HG03045 (cell line): ENCODE measurements around the gene MAPK14.

Experiments
- ATAC-seq: cut with Tn5 transposase; IDR thresholded peaks from one replicate; pipeline ENCODE4 v1.9.1; 2021; ENCODE audit warnings: mild to moderate bottlenecking, moderate library complexity; ENCODE audit not compliant: unreplicated experiment

Gene MAPK14

GRCh38 chr6:36098253-36098919 lies 70.8 kb downstream of the MAPK14 start:
- ATAC-seq = no peak

GRCh38 chr6:36098920-36099647 lies 71.5 kb downstream of the MAPK14 start:
- no peak for ATAC-seq

GRCh38 chr6:36099869-36100483 lies 72.4 kb downstream of the MAPK14 start:
- ATAC-seq = no peak

- ATAC-seq = no peak
These were observed 74.1 kb downstream of the MAPK14 start for GRCh38 chr6:36101691-36102090.

DNA sequence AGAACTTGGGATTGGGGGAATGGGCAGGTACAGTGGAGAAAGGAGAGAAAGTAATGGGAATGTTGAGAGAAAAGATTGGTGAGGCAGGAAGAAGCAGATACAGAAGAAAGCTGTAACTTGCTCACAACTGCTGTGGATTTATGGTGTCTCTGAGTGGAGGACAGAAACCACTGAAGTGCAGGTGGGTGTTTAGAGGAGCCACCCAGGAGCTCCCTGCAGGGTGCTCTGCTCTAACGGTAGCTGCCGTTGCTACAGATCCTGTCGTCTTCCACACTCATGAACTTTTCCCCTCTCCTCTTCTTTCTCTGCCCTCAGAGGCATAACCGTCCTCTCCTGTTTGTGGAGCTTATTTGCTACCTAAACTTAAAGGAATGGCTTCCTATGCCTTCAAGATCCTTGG lies 75.2 kb downstream of the MAPK14 start:
- ATAC-seq = no peak

- no peak for ATAC-seq
These were observed 77.2 kb downstream of the MAPK14 start for GRCh38 chr6:36104836-36105235.

- ATAC-seq = no peak
These were observed 81.5 kb downstream of the MAPK14 start for GRCh38 chr6:36109092-36109491.

GRCh38 chr6:36110050-36110449 lies 82.4 kb downstream of the MAPK14 start:
- no peak for ATAC-seq

- ATAC-seq = no peak
These were observed 83.3 kb downstream of the MAPK14 start for GRCh38 chr6:36110863-36111262.

- no peak for ATAC-seq
These were observed 83.9 kb downstream of the MAPK14 start for GRCh38 chr6:36111526-36111925.

- ATAC-seq = no peak
These were observed 85.4 kb downstream of the MAPK14 start for GRCh38 chr6:36113049-36113448.

- no peak for ATAC-seq
These were observed 86.1 kb downstream of the MAPK14 start for GRCh38 chr6:36113703-36114102.

DNA sequence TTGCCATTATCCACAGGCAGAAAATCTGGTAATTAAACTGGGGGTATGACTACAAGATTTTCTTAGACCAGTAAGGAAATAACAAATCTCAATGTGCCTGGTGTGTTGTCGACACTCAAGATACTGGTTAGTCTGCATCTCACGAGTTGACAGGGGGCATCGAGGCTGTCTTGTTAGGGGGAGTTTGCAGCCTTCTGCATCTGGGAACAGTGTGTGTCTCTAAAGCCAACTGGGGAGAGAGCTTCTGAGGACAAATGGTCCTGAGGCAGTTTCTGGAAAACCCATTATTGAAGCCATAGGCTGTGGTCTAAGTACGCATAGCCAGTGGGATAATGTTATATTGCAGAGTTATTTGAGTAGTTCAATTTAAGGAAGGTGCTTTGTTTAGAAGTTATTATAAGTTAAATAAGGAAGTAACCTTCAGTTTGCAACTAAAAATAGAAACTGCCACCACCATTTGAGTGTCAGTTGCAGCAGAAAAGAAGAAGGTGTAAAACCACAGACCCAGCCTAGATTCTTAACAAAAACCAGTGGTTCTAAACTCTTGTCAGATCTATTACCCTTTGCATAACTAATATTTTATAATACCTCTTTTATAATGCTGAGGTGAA lies 87.3 kb downstream of the MAPK14 start:
- ATAC-seq = no peak

DNA sequence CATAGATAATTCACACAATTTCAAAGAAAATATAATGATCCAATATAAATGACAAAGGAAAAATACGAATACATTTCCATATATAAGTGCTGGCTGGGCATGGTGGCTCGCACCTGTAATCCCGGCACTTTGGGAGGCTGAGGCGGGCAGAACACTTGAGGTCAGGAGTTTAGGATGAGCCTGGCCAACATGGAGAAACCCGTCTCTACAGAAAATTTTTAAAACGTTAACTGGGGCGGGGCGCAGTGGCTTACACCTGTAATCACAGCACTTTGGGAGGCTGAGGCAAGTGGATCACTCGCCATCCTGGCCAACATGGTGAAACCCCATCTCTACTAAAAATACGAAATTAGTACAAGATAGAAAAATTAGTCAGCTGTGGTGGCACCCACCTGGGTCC lies 87.8 kb downstream of the MAPK14 start:
- no peak for ATAC-seq

GRCh38 chr6:36116066-36116864 lies 88.7 kb downstream of the MAPK14 start:
- no peak for ATAC-seq

GRCh38 chr6:36116943-36117342 lies 89.3 kb downstream of the MAPK14 start:
- ATAC-seq = no peak

GRCh38 chr6:36117658-36118549 lies 90.3 kb downstream of the MAPK14 start:
- ATAC-seq = no peak

DNA sequence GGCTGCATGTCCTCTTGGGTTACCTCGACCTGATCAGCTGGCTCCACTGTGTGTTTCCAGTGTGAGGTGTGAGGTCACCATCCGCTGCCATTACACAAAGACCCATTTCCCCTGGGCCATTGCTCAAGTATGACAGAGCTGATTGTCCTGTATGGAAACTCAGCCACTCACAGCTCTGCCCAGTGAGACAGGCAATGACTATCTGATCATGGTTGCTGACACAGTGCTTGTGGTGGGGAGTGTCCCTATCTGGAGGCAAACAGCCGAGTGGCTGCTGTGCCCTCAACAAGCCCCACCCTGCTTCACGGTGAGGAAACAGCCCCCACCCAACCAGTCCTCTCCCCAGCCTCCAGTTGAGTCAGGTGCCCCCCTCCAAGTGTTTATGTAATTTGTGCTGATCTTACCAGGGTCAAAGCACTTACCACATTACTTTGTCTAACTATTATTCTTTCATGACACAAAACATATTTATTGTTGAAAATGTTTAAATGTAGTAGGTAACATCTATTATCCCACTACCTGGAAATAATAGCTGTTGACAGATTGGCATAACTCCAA lies 91.0 kb downstream of the MAPK14 start:
- ATAC-seq = no peak

GRCh38 chr6:36119209-36119608 lies 91.6 kb downstream of the MAPK14 start:
- no peak for ATAC-seq

DNA sequence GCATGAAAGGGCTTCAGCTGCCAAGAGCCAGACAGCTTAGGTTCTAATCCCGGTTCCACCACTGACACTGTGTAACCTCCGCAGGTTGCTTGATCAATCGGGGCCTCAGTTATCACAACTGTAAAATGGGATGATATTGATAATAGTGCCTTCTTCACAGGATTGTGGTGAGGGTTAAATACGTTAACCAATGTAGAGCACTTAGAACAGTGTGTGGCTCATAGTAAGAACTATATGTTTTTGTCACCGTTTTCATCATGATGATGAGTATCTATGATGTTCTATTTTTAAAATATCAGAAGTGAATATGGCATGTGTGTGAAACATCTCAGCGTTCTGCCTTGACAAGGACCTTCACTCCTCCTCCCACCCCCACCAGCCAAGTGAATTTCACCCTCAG lies 92.4 kb downstream of the MAPK14 start:
- no peak for ATAC-seq
